ENCODE data around the gene MMP27.

The MMP27 gene

DNA sequence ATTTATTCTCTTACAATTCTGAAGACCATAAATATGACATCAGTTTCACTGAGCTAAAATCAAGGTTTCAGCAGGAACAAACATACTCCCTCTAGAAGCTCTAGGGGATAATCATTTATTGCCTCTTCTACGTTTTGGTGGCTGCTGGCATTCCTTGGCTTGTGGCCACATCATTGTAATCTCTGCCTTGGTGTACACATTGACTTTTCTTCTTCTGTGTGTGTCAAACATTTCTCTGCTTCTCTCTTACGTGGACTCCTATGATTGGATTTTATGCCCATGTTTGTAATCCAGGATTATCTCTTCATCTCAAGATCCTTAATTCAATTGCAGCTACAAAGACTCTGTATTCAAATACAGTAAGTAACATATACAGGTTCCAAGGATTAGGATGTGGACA is 50.0 kb downstream of the MMP27 start:
- Histone ChIP-seq H3K4me1 (ENCODE audit: insufficient read depth, low read length) (no peaks in the 10 kb centered on the region), H3K27me3 (ENCODE audit: control insufficient read depth in 1 of 2, insufficient read depth in 2 of 2, low read length in 2 of 2) (no peaks in the 10 kb centered on the region), H3K4me3 (ENCODE audit: low read depth in 1 of 2, low read length in 2 of 2) (no peak overlapping the region), H3K9ac (ENCODE audit: low read length) (no peak overlapping the region), H3K9me3 (ENCODE audit: low read length) (no peaks in the 10 kb centered on the region), H3K36me3 (ENCODE audit: insufficient read depth, low read length) (no peaks in the 10 kb centered on the region), H3K27ac (ENCODE audit: low read depth, low read length) (no peak overlapping the region)

DNA sequence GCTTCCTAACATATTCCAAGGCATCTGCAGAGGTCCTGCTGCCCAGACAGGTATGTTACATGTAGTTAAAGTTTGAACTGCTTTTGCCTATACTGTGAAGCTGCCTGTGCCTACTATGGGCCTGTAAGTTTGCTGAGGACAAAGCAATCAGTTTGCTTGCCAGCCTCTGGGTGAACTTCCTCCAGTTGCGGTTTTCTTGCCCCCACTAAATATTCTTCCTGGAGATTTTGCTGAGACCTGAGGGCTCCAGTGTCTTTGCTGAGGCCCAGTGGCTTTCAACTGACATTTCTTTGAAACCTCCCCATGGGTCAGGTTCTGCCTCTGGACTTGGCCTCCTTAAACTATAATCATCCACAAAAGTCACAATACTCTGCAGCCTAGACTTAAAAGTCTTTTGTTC is 50.8 kb downstream of the MMP27 start:
- Histone ChIP-seq H3K27me3 (ENCODE audit: control insufficient read depth in 1 of 2, insufficient read depth in 2 of 2, low read length in 2 of 2) (no peaks in the 10 kb centered on the region), H3K4me1 (ENCODE audit: insufficient read depth, low read length) (no peaks in the 10 kb centered on the region), H3K27ac (ENCODE audit: low read depth, low read length) (no peak overlapping the region)

DNA sequence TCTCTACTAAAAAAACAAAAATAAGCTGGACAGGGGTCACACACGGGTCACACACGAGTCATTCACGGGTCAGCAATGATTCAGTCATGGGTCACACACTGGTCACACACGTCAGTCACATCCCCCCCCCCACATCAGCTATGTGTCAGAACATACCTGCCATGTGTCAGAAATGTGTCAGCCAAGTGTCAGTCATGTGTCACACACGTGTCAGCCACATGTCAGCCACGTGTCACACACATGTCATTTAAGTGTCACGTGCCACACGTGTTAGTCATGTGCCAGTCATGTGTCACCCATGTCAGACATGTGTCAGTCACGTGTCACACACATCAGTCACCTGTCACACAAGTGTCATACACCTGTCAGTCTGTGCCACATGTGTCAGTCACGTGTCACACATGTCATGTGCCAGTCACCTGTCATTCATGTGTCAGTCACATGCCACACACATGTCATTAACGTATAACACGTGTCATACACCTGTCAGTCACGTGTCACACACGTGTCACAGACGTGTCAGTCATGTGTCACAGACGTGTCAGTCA is 51.8 kb downstream of the MMP27 start:
- H3K9ac ChIP-seq (ENCODE audit: low read length): no peak overlapping the region
- H3K4me3 ChIP-seq (ENCODE audit: low read depth in 1 of 2, low read length in 2 of 2): no peak overlapping the region
- no peaks in the 10 kb centered on the region for H3K27me3 ChIP-seq (ENCODE audit: control insufficient read depth in 1 of 2, insufficient read depth in 2 of 2, low read length in 2 of 2)

More for the DNA sequence above, 50.8 kb downstream of the MMP27 start:
- Histone ChIP-seq H3K9me3 (ENCODE audit: low read length) (no peaks in the 10 kb centered on the region), H3K9ac (ENCODE audit: low read length) (no peak overlapping the region), H3K36me3 (ENCODE audit: insufficient read depth, low read length) (no peaks in the 10 kb centered on the region), H3K4me3 (ENCODE audit: low read depth in 1 of 2, low read length in 2 of 2) (no peak overlapping the region)

DNA sequence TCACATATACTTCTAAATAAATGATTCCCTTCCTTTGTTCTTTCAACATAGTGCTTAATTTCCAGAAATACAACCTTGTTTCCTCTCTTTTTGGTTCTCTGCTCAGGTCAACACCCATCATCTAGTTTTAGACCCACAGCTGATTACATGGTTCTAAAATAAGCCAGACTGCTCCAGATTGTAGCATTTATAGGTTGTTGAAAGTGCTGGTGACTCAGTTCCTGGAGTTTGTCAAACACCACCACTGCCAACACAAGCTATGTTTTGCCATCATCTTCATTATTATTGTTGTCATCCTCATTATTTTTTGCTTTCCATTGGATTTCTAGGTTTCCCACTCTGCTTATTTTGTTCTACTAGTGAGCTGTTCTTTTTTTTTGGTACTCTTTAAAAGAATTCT is 58.1 kb downstream of the MMP27 start:
- Histone ChIP-seq H3K27ac (ENCODE audit: low read depth, low read length) (no peak overlapping the region), H3K9me3 (ENCODE audit: low read length) (no peaks in the 10 kb centered on the region), H3K4me3 (ENCODE audit: low read depth in 1 of 2, low read length in 2 of 2) (no peak overlapping the region), H3K27me3 (ENCODE audit: control insufficient read depth in 1 of 2, insufficient read depth in 2 of 2, low read length in 2 of 2) (no peaks in the 10 kb centered on the region), H3K4me1 (ENCODE audit: insufficient read depth, low read length) (no peaks in the 10 kb centered on the region), H3K9ac (ENCODE audit: low read length) (no peak overlapping the region), H3K36me3 (ENCODE audit: insufficient read depth, low read length) (no peaks in the 10 kb centered on the region)

More for the DNA sequence above, 51.8 kb downstream of the MMP27 start:
- Histone ChIP-seq H3K4me1 (ENCODE audit: insufficient read depth, low read length) (no peaks in the 10 kb centered on the region), H3K9me3 (ENCODE audit: low read length) (no peaks in the 10 kb centered on the region), H3K36me3 (ENCODE audit: insufficient read depth, low read length) (no peaks in the 10 kb centered on the region), H3K27ac (ENCODE audit: low read depth, low read length) (no peak overlapping the region)

DNA sequence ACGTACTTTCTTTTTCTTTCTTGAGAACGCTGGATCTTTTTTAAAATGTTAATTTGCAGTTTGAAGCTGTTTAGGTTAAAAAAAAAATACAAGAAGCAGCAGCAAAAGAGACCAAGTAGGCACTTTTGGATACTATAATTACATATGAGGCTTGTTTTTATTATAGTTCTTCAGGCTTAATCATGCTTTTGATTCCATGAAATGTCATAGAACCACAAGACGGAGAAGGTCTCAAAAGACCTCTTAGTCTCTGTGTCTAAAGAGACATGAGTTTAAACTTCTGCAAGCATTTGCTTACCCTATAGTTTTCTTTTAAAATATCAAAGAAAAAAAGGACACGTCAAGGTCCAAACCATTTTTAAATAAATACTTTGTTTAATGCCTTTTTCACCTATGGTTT is 61.6 kb downstream of the MMP27 start:
- Histone ChIP-seq H3K4me1 (ENCODE audit: insufficient read depth, low read length) (no peaks in the 10 kb centered on the region), H3K36me3 (ENCODE audit: insufficient read depth, low read length) (no peaks in the 10 kb centered on the region), H3K9me3 (ENCODE audit: low read length) (no peaks in the 10 kb centered on the region), H3K27me3 (ENCODE audit: control insufficient read depth in 1 of 2, insufficient read depth in 2 of 2, low read length in 2 of 2) (no peaks in the 10 kb centered on the region), H3K9ac (ENCODE audit: low read length) (no peak overlapping the region), H3K27ac (ENCODE audit: low read depth, low read length) (no peak overlapping the region), H3K4me3 (ENCODE audit: low read depth in 1 of 2, low read length in 2 of 2) (no peak overlapping the region)

All from muscle layer of colon (tissue), 2 donors.